Lower lobe of right lung (tissue), 2 donors: ENCODE data around the gene ADCY3. TPM values are rescaled to one million over a fixed set of nuclear protein-coding genes. Genes with fewer than 3 reads are reported as not detected.

Experiments
- ATAC-seq, 2 donors: fragments of 200-7000 bp; cut with Tn5 transposase; one replicate each; pipeline ENCODE4 v1.9.1; 2020 to 2022; ENCODE audit warnings: mild to moderate bottlenecking in 2 of 2, moderate library complexity in 2 of 2
- DNase-seq: peaks from one replicate; pipeline ENCODE4 v3.0.0-alpha.2; 2020
- H3K27ac ChIP-seq: fragments of 200-600 bp; one replicate; pipeline ENCODE4 v1.8.0; 2022
- H3K27me3 ChIP-seq: fragments of 200-600 bp; one replicate; pipeline ENCODE4 v1.8.0; 2022; ENCODE audit warnings: low read depth
- H3K36me3 ChIP-seq: fragments of 200-600 bp; one replicate; pipeline ENCODE4 v1.8.0; 2022; ENCODE audit warnings: mild to moderate bottlenecking
- H3K4me1 ChIP-seq: fragments of 200-600 bp; one replicate; pipeline ENCODE4 v1.8.0; 2022
- H3K4me3 ChIP-seq: fragments of 200-600 bp; one replicate; pipeline ENCODE4 v1.8.0; 2022; ENCODE audit warnings: mild to moderate bottlenecking
- H3K9me3 ChIP-seq: fragments of 200-600 bp; one replicate; pipeline ENCODE4 v1.8.0; 2022
- intact Hi-C: fragments of 100-400 bp; cut with DNase I; formaldehyde crosslinking; loops from one replicate; pipeline ENCODE4 v1.11.0; 2022
- total RNA-seq: library from RNA; stranded (reverse); fragmentation: NEBNext Ultra II Directional; extraction: Animal tissue kit (Norgen Biotek cat#: 25700); gene quantifications from one replicate; pipeline ENCODE4 v1.2.1, GENCODE V29; 2021
- TF ChIP-seq, protein P1 (sequence below): fragments of 200-600 bp; IDR thresholded peaks from one replicate; pipeline ENCODE4 v1.8.0; 2022; ENCODE audit warnings: antibody characterized with exemption, mild to moderate bottlenecking
- donor health status: DM: no; HTN: yes; CAD: no; lungs with severe emphysema.

The ADCY3 gene
- total RNA-seq, 1 donor from 2014 or later, result 36.1 TPM

GRCh38 chr2:24909555-24910177, 10.4 kb downstream of the ADCY3 start:
- TF ChIP-seq, protein P1, sequence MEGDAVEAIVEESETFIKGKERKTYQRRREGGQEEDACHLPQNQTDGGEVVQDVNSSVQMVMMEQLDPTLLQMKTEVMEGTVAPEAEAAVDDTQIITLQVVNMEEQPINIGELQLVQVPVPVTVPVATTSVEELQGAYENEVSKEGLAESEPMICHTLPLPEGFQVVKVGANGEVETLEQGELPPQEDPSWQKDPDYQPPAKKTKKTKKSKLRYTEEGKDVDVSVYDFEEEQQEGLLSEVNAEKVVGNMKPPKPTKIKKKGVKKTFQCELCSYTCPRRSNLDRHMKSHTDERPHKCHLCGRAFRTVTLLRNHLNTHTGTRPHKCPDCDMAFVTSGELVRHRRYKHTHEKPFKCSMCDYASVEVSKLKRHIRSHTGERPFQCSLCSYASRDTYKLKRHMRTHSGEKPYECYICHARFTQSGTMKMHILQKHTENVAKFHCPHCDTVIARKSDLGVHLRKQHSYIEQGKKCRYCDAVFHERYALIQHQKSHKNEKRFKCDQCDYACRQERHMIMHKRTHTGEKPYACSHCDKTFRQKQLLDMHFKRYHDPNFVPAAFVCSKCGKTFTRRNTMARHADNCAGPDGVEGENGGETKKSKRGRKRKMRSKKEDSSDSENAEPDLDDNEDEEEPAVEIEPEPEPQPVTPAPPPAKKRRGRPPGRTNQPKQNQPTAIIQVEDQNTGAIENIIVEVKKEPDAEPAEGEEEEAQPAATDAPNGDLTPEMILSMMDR, result no peak
- Histone ChIP-seq H3K27ac (no peak overlapping the region), H3K9me3 (no peaks in the 10 kb centered on the region), H3K4me3 (no peak overlapping the region), H3K4me1 (no peaks in the 10 kb centered on the region), H3K27me3 (no peaks in the 10 kb centered on the region), H3K36me3 (no peaks in the 10 kb centered on the region)
- ATAC-seq (no peak), DNase-seq (no peak)
- intact Hi-C loops, result no loop called here

GRCh38 chr2:24908461-24908901, 11.6 kb downstream of the ADCY3 start:
- no peak overlapping the region for H3K27ac ChIP-seq
- TF ChIP-seq, protein P1, result no peak
- no peak for DNase-seq
- no peaks in the 10 kb centered on the region for H3K9me3 ChIP-seq
- no peak overlapping the region for H3K4me3 ChIP-seq
- ATAC-seq, result no peak
- intact Hi-C loops, result no loop called here
- H3K4me1 ChIP-seq, result no peaks in the 10 kb centered on the region
- no peaks in the 10 kb centered on the region for H3K36me3 ChIP-seq
- H3K27me3 ChIP-seq, result no peaks in the 10 kb centered on the region

- no peak overlapping the region for H3K27ac ChIP-seq
- intact Hi-C loops, result no loop called here
- no peak overlapping the region for H3K4me3 ChIP-seq
- no peaks in the 10 kb centered on the region for H3K36me3 ChIP-seq
- no peaks in the 10 kb centered on the region for H3K4me1 ChIP-seq
- no peaks in the 10 kb centered on the region for H3K9me3 ChIP-seq
- DNase-seq (no peak), ATAC-seq (peak in 1 of 2 donors; percentile 27)
- TF ChIP-seq, protein P1, result no peak
- H3K27me3 ChIP-seq, result no peaks in the 10 kb centered on the region
Observed at GRCh38 chr2:24907116-24907515, 12.9 kb downstream of the ADCY3 start.

GRCh38 chr2:24906466-24906865, 13.6 kb downstream of the ADCY3 start:
- no peak for DNase-seq
- no peaks in the 10 kb centered on the region for H3K9me3 ChIP-seq
- no peak overlapping the region for H3K27ac ChIP-seq
- H3K36me3 ChIP-seq, result no peaks in the 10 kb centered on the region
- TF ChIP-seq, protein P1, result no peak
- no peak for ATAC-seq
- H3K4me1 ChIP-seq, result no peaks in the 10 kb centered on the region
- intact Hi-C loops, result no loop called here
- no peaks in the 10 kb centered on the region for H3K27me3 ChIP-seq
- H3K4me3 ChIP-seq, result no peak overlapping the region

DNA sequence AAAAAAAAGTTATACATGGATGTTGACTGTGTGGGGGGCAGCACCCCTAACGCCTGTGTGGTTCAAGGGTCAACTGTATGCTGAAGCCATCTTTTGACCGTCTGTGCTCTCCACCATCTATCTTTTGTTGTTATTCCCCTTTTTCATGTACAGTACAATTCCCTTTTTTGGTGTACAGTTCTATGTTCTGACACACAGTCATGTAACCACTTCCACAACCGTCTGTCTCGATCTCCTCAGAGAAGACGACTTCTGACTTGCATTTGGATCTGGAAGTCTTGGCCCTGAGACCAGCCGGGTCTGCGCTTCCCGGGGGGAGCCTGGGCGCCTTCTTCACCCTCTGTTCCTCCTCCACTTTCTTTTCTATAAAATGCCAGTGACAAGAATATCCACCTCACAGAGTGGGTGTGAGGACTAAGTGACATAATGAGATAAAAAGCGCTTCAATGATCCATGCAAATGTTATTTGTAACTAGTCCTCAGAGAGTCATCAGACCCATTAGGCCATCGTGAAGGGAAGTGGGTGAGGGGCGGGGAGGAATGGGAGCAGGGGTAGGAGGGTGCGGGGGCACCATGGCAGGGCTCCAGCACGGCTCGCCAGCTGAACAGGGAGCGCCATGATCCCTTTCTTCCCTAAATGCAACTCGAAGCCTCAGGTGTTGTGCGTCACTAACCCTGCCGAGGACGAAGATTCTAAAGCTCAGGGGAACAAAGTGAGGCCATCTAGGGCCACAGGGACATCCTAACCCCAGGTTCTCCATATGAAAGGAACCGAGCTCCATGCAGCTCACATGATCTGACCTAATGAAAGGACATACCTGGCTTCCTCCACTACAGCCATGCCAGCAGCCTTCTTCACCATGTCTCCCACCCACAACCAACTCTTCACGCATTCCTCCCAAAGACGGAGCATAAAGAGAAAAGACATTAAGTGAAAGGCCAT, 16.6 kb downstream of the ADCY3 start:
- TF ChIP-seq, protein P1, result no peak
- H3K27me3 ChIP-seq, result no peaks in the 10 kb centered on the region
- H3K4me1 ChIP-seq, result no peaks in the 10 kb centered on the region
- DNase-seq (no peak), ATAC-seq (no peak)
- intact Hi-C loops, result no loop called here
- no peaks in the 10 kb centered on the region for H3K36me3 ChIP-seq
- H3K27ac ChIP-seq, result no peak overlapping the region
- no peaks in the 10 kb centered on the region for H3K9me3 ChIP-seq
- no peak overlapping the region for H3K4me3 ChIP-seq
